GM21576 (cell line): Measurements from ENCODE around the gene WNK1.

Source experiments
- ATAC-seq: cut with Tn5 transposase; IDR thresholded peaks from one replicate; pipeline ENCODE4 v1.9.1; 2021; ENCODE audit warnings: mild to moderate bottlenecking, moderate library complexity; ENCODE audit not compliant: unreplicated experiment

The WNK1 gene

DNA sequence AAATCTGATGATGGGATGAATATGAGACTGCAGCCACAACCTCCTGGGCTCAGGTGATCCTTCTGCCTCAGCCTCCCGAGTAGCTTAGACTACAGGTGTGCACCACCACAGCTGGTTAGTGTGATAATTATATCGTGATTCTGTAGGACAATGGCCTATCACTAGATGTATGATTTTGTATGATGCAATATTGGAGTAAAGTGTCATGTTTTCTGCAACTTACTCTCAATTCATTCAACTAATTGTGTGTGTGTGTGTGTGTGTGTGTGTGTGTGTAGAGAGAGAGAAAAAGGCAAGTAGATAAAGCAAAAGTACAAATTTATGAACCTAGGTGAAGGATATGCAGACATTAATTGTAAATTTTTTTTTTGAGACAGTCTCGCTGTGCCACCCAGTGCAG lies 186.4 kb downstream of the WNK1 start:
- ATAC-seq, result no peak

DNA sequence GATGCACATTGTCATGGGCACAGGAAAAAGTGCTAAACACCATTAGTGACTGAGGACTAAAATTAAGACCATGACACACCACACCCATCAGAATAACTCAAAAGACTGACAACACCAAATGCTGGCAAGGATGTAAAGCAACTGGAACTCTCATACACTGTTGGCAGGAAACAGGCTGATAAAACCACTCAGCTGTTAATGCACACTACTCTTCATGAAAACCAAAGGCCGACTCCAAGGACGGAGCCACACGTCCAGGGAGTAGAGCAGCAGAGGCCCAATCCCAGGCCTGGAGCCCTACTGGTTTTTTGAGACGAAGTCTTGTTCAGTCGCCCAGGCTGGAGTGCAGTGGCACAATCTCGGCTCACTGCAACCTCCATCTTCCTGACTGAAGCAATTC lies 190.7 kb downstream of the WNK1 start:
- no peak for ATAC-seq

DNA sequence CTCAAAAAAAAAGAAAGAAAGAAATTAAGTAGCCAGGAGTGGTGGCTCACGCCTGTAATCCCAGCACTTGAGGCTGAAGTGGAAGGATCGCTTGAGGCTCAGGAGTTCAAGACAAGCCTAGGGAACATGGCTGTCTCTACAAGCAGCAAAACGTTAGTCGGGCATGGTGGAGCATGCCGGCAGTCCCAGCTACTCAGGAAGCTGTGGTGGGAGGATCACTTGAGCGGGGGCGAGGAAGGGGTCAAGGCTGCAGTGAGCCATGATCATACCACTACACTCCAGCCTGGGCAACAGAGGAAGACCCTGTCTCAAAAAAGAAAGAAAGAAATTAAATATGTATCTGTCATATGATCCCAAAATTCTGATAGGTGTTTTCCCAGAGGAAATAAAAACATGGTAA lies 191.8 kb downstream of the WNK1 start:
- ATAC-seq, result no peak

DNA sequence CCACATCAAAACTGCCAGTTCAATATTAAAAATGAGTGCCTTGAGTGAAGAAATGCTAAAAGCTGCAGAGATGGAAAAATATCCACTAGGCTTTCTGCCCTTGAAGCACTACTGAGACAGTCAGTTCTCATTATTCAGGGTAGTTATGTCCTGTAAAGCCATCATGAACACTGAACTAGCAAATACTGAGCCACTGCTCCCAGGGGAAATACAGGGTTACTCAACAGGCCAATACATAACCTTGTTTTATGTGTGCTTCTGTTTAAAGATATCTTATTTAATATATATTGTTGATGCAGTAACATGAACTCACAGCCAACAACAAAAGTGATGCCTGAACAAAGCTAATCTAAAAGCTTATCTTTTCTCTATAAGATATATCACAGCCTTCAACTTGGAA lies 193.8 kb downstream of the WNK1 start:
- ATAC-seq, result no peak

DNA sequence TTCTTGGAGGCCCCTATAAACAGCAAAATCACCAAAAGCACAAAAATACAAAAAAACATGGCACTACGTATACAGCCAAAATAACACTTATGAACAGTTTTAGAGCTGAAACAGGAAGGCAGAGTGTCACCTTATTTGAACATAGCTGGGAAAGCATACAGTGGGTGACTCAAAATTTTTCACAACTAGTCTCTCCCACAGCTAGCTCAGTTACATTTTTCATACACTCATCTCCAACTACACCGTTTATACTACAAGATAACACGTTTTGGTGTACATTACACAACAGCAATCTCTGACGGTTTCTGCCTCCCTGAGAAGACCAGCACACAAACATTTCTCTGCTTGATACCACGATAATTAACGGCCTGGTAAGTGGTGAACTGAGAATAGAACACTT lies 194.3 kb downstream of the WNK1 start:
- no peak for ATAC-seq

DNA sequence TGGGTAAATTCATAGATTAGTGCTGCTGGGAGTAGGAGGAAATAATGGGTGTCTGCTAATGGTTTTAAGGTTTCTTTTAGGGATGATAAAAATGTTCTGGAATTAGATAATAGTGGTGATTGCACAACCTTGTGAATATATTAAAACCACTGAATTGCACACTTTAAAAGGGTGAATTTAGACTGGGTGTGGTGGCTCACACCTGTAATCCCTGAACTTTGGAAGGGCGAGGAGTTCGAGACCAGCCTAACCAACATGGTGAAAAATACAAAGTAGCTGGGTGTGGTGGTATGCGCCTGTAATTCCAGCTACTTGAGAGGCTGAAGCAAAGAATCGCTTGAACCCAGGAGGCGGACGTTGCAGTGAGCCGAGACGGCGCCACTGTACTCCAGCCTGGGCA lies 195.9 kb downstream of the WNK1 start:
- no peak for ATAC-seq

DNA sequence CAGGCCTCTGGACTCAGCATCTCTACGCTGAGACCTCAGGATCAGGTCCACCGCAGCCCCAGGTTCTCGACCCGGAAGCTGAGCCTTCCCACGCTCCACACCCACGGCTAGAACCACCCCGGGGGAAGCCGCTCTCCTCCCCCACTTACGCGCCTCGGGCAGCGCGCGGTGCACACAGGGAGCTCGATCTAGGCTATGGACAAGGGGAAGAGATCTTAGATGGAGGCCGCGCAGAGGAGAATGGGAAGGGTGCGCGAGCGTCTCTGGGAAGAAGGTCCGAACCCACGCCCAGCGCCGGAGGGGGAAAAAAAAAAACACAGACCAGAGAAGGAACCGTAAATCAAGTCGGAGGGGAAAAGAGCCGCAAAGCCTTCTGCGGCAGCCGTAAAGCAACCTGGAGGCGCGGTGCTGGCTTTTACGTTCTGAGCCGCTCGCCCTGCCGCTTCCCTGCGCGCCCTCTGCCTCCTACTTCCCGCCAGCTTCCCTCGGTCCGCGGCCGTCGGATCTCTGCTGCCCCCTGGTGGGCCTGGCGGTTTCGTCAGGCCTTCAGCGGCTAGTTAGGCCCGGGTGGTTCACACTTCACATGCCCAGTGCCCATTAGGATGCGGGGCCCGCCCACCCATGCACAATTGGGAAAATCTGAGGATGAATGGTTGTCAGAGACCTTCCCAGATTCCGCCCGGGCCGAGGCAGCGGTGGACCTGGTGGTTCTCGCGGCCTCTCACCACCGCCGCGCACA lies 197.2 kb downstream of the WNK1 start, which contains the start of gene RAD52:
RAD52 (minus strand) TSS at position 242 of the 739 bp plus-strand sequence. CDS start 16,636 bp downstream, outside the sequence.
- peak; percentile 78 for ATAC-seq

DNA sequence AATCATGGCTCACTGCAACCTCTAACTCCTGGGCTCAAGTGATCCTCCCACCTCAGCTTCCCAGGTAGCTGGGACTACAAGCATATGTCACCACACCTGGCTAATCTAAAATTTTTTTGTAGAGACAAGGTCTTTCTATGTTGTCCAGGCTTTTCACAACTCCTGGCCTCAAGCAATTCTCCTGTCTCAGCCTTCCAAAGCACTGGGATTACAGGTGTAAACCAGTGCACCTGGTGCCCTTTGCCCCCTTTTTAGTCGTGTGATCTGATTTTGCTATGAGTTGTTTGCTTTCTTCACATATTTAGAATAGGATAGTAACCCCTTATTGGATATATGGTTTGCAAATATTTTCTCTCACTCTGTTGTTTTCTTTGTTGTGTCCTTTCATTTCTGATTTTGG lies 198.8 kb downstream of the WNK1 start:
- ATAC-seq, result no peak

DNA sequence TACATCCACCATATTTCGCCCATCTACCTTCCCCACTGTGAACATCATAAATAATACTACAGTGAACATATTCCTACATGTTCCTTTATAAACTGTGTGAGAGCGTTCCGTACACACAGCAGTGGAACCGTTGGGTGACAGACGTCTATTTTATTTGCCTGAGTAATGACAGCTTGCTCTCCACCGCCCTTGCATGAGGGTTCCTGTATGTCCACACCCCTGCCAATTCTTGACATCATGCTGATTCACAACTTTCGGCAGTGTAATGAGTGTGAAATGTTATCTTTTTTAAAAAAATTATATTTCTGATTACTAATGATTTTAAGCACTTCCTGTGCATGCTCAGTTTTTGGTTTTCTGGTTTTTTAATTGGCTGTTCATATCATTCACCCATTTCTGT lies 201.4 kb downstream of the WNK1 start:
- no peak for ATAC-seq

DNA sequence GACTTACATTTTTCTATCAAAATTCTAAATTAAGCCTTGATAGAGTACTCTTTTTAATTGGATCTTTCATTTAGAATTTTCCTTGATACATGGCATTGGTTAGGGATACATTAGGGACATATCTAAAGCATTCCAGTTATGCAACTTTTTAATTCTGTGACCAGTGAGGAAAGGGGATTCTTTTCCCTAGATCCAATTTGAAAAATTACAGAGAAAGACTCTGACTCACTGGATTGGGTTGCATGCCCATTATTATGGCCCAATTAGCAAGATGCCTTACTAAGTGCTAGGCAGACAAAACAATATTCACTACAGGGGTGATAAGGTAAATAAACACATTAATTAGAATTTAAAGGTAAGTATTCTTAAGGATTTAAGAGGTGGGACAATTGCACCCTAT lies 202.4 kb downstream of the WNK1 start:
- ATAC-seq, result no peak

DNA sequence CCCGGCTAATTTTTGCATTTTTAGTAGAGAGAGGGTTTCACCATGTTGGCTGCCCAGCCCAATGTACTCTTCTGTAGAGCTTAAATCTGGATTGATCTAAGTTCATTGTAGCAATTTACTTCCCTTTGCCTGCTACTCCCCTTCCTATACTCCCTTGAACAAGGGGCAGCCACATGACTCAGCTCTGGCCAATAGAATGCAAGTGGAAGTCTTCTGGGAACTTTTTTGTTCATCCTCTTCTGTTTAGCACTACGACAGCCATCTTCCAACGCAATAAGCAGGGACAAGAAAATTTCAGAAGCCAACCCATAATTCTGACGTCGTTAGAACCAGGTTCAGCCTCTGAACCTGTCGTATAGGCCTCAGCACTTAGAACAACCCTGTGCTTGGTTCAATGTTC lies 203.6 kb downstream of the WNK1 start:
- no peak for ATAC-seq

DNA sequence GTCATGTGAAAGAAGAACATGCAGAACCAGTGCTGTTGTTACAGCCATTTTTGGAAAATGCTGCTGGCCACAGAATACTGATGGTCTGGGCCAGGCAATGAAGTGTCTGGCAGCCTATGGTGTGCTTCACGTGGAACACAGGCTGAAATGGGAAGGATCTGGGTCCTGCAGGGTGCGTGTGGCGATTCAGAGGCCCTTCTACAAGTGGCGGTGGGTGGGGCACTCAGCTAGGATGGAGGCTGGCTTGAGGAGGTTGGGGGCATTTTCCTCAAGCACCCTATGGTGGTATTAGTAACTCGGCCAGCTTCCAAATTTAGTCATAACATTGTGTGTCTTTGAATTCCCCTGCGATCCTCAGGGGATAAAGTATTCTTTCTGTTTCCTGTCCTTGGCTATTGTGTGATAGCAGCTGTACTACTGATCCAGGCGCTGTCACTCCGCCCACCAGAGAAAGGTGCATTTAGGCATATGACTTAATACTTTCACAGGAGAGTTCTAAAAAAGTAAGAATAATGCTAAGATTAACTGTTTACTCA lies 206.3 kb downstream of the WNK1 start:
- no peak for ATAC-seq
